H1 (cell line): ENCODE results near the gene NINJ2. TPM values are rescaled to one million over a fixed set of nuclear protein-coding genes. Genes with fewer than 3 reads are reported as not detected.

Experiments used
- CTCF ChIA-PET: fragments of 300-600 bp; sonication (Branson Sonifier 250); formaldehyde crosslinking; loops from one replicate; lab custom pipeline; 2021; ENCODE audit not compliant: partially characterized antibody; lab: Charles Lee
- POLR2A ChIA-PET: fragments of 300-600 bp; sonication (Branson Sonifier 250); formaldehyde crosslinking; loops from one replicate; lab custom pipeline; 2021; ENCODE audit warnings: inconsistent platforms; ENCODE audit not compliant: partially characterized antibody; lab: Charles Lee
- DNase-seq, 2 experiments: peaks; one replicate each; pipeline versions ENCODE4 v3.0.0 to v3.0.0-alpha.2; 2010 to 2022; ENCODE audit warnings: low spot score in 2 of 2, low read depth in 1 of 2, mixed read lengths in 1 of 2
- FAIRE-seq: peaks from 2 replicates; lab custom pipeline; 2011; peaks lifted over from hg19 to GRCh38; lab: Jason Lieb, UNC
- H2AFZ ChIP-seq: 2 replicates; pipeline ENCODE4 v1.8.1; 2012; ENCODE audit warnings: low read length, inconsistent platforms
- H2AK5ac ChIP-seq: 2 replicates; pipeline ENCODE4 v1.6.1; 2013; ENCODE audit warnings: low read depth, low read length
- H2BK120ac ChIP-seq: replicated peaks from 2 replicates; pipeline ENCODE3; 2013; ENCODE audit warnings: low read depth, low read length, inconsistent platforms
- H2BK12ac ChIP-seq: 2 replicates; pipeline ENCODE4 v1.6.1; 2013; ENCODE audit warnings: low read depth, low read length
- H2BK15ac ChIP-seq: 2 replicates; pipeline ENCODE4 v1.6.1; 2013; ENCODE audit warnings: low read length
- H2BK20ac ChIP-seq: 2 replicates; pipeline ENCODE4 v1.6.1; 2013; ENCODE audit warnings: low read length
- H2BK5ac ChIP-seq: 2 replicates; pipeline ENCODE4 v1.6.1; 2013; ENCODE audit warnings: low read depth, low read length
- H3K14ac ChIP-seq: 2 replicates; pipeline ENCODE4 v1.6.1; 2013; ENCODE audit warnings: inconsistent platforms; ENCODE audit not compliant: insufficient read length
- H3K18ac ChIP-seq: 2 replicates; pipeline ENCODE4 v1.6.1; 2013; ENCODE audit warnings: low read length; ENCODE audit errors: extremely low read depth
- H3K23ac ChIP-seq: 2 replicates; pipeline ENCODE4 v1.6.1; 2013; ENCODE audit warnings: inconsistent platforms; ENCODE audit not compliant: insufficient read length
- H3K23me2 ChIP-seq: 2 replicates; pipeline ENCODE4 v1.6.1; 2013; ENCODE audit warnings: low read depth, low read length
- H3K27ac ChIP-seq: 2 replicates; pipeline ENCODE4 v1.6.1; 2011; ENCODE audit warnings: low read depth, low read length, inconsistent platforms
- H3K27me3 ChIP-seq, 4 experiments: replicated peaks in 1 of 4; 1 replicate in 1 of 4; 2 replicates in 3 of 4; pipeline versions ENCODE4 v1.6.1 to v1.8.1; 2011 to 2013; ENCODE audit warnings: low read length in 3 of 4, mild to moderate bottlenecking in 3 of 4, inconsistent platforms in 2 of 4, mixed read lengths in 2 of 4, moderate library complexity in 1 of 4; ENCODE audit not compliant: control insufficient read depth in 3 of 4, insufficient read depth in 3 of 4; ENCODE audit errors: extremely low read depth in 1 of 4
- H3K36me3 ChIP-seq, 4 experiments: 2 replicates each; pipeline versions ENCODE4 v1.6.1 to v1.8.1; 2011 to 2013; ENCODE audit warnings: mild to moderate bottlenecking in 4 of 4, low read length in 3 of 4, moderate library complexity in 2 of 4, control low read depth in 1 of 4, inconsistent platforms in 1 of 4; ENCODE audit not compliant: insufficient read depth in 4 of 4, control insufficient read depth in 2 of 4
- H3K4ac ChIP-seq: replicated peaks from 2 replicates; pipeline ENCODE3; 2013; ENCODE audit warnings: low read length, low read depth, mixed read lengths, inconsistent platforms; ENCODE audit not compliant: insufficient read length
- H3K4me1 ChIP-seq, 4 experiments: replicated peaks in 1 of 4; 1 replicate in 1 of 4; 2 replicates in 3 of 4; pipeline versions ENCODE4 v1.6.1 to v1.8.1; 2011 to 2013; ENCODE audit warnings: low read length in 3 of 4, inconsistent platforms in 2 of 4, mixed read lengths in 1 of 4; ENCODE audit not compliant: insufficient read depth in 4 of 4, control insufficient read depth in 3 of 4
- H3K4me2 ChIP-seq, 2 experiments: 2 replicates each; pipeline versions ENCODE4 v1.6.1 to v1.8.1; 2011 to 2013; ENCODE audit warnings: low read depth in 2 of 2, low read length in 2 of 2, control low read depth in 1 of 2, inconsistent platforms in 1 of 2, mild to moderate bottlenecking in 1 of 2; ENCODE audit not compliant: insufficient read depth in 1 of 2
- H3K4me3 ChIP-seq, 4 experiments: fragments of 200-600, 300-600 bp in 1 of 4; sonication (generic), shearing (Covaris generic), sonication (Bioruptor Twin) in 1 of 4; 2 replicates each; pipeline versions ENCODE4 v1.5.1 to v1.8.1; 2011 to 2016; ENCODE audit warnings: low read length in 4 of 4, low read depth in 3 of 4, control low read depth in 2 of 4, inconsistent platforms in 2 of 4, mild to moderate bottlenecking in 2 of 4, mixed read lengths in 1 of 4, moderate library complexity in 1 of 4; ENCODE audit not compliant: insufficient read depth in 2 of 4; ENCODE audit errors: extremely low read depth in 1 of 4
- H3K56ac ChIP-seq: replicated peaks from 2 replicates; pipeline ENCODE3; 2013; ENCODE audit warnings: low read depth, mild to moderate bottlenecking, mixed read lengths, low read length, inconsistent platforms; ENCODE audit not compliant: insufficient read length
- H3K79me1 ChIP-seq: 2 replicates; pipeline ENCODE4 v1.6.1; 2013; ENCODE audit warnings: low read depth, low read length, control low read depth
- H3K79me2 ChIP-seq, 2 experiments: 2 replicates each; pipeline versions ENCODE4 v1.6.1 to v1.8.1; 2012 to 2013; ENCODE audit warnings: low read length in 2 of 2, mild to moderate bottlenecking in 2 of 2, inconsistent platforms in 1 of 2; ENCODE audit not compliant: insufficient read depth in 2 of 2, control insufficient read depth in 1 of 2
- H3K9ac ChIP-seq, 4 experiments: replicated peaks in 1 of 4; 1 replicate in 1 of 4; 2 replicates in 3 of 4; pipeline versions ENCODE4 v1.6.1 to v1.8.1; 2011 to 2013; ENCODE audit warnings: low read depth in 3 of 4, low read length in 3 of 4, control low read depth in 2 of 4, mild to moderate bottlenecking in 2 of 4, moderate library complexity in 2 of 4, inconsistent platforms in 1 of 4; ENCODE audit errors: extremely low read depth in 1 of 4
- H3K9me3 ChIP-seq, 2 experiments: 2 replicates each; pipeline versions ENCODE4 v1.6.1 to v1.8.1; 2012 to 2013; ENCODE audit warnings: mild to moderate bottlenecking in 2 of 2, moderate library complexity in 2 of 2, control low read depth in 1 of 2, inconsistent platforms in 1 of 2, low read depth in 1 of 2, low read length in 1 of 2, mixed read lengths in 1 of 2; ENCODE audit not compliant: insufficient read depth in 2 of 2
- H4K20me1 ChIP-seq, 2 experiments: replicated peaks in 1 of 2; 2 replicates each; pipeline versions ENCODE3 to v1.8.1; 2011 to 2013; ENCODE audit warnings: inconsistent platforms in 2 of 2, low read length in 2 of 2, mild to moderate bottlenecking in 1 of 2; ENCODE audit not compliant: insufficient read depth in 2 of 2, control insufficient read depth in 1 of 2
- H4K5ac ChIP-seq: 2 replicates; pipeline ENCODE4 v1.6.1; 2013; ENCODE audit warnings: low read length, low read depth, mixed read lengths, inconsistent platforms; ENCODE audit not compliant: insufficient read length
- H4K8ac ChIP-seq: 2 replicates; pipeline ENCODE4 v1.8.0; 2013; ENCODE audit warnings: mild to moderate bottlenecking, moderate library complexity, low read length, inconsistent platforms; ENCODE audit not compliant: insufficient read depth; ENCODE audit errors: extremely low read depth
- H4K91ac ChIP-seq: replicated peaks from 2 replicates; pipeline ENCODE3; 2013; ENCODE audit warnings: low read length, mixed read lengths, inconsistent platforms; ENCODE audit not compliant: insufficient read length
- NANOG ChIP-seq: IDR thresholded peaks from 2 replicates; pipeline ENCODE4 v1.6.1; 2011; ENCODE audit warnings: low read length, low read depth, mild to moderate bottlenecking, inconsistent platforms; ENCODE audit not compliant: insufficient read depth, poor library complexity, severe bottlenecking
- RAD21 ChIP-seq, 2 experiments: IDR thresholded peaks in 1 of 2; conservative IDR thresholded peaks in 1 of 2; 2 replicates each; pipeline ENCODE4 v1.6.1; 2011; ENCODE audit warnings: low read depth in 2 of 2, low read length in 2 of 2, improper control_type of control experiment in 1 of 2, inconsistent platforms in 1 of 2, mild to moderate bottlenecking in 1 of 2, moderate library complexity in 1 of 2
- WGBS, 2 experiments: shearing (Covaris generic) in 1 of 2; methylation state at CpG; one replicate each; pipeline versions ENCODE4 v1.1.6 to v1.1.7; 2013 to 2015; ENCODE audit warnings: low lambda C conversion rate in 2 of 2, mixed read lengths in 2 of 2, inconsistent platforms in 1 of 2, low coverage in 1 of 2, missing lambda C conversion rate in 1 of 2; ENCODE audit not compliant: insufficient replicate concordance in 2 of 2, insufficient coverage in 1 of 2, insufficient read length in 1 of 2; ENCODE audit errors: extremely low coverage in 1 of 2, missing lambda C conversion rate in 1 of 2; 5-methylcytosine and 5-hydroxymethylcytosine counted together
- polyA plus RNA-seq, 7 experiments: library from polyadenylated mRNA; depleted of rRNA in 3 of 7; stranded (reverse) in 5 of 7; unstranded in 2 of 7; fragments of >200 nt in 5 of 7; fragments of 200-250 nt in 2 of 7; gene quantifications; 1 replicate in 5 of 7; 2 replicates in 1 of 7; 4 replicates in 1 of 7; pipeline versions ENCODE4 v1.2.1 to v1.2.3, GENCODE V29; 2011 to 2013; ENCODE audit warnings: missing spikeins in 2 of 7, mixed read lengths in 2 of 7
- total RNA-seq: library from RNA; stranded (reverse); fragmentation: NEBNext Ultra II Directional; extraction: Animal tissue kit (Norgen Biotek cat#: 25700); gene quantifications from 2 replicates; pipeline ENCODE4 v1.2.1, GENCODE V29; 2021

Gene NINJ2
- total and polyA plus RNA-seq, 2 of the 8 experiments (the other 6 are each of a cell fraction or from before 2014, with no cell fraction given), result 1.4 TPM; not detected in 1

DNA sequence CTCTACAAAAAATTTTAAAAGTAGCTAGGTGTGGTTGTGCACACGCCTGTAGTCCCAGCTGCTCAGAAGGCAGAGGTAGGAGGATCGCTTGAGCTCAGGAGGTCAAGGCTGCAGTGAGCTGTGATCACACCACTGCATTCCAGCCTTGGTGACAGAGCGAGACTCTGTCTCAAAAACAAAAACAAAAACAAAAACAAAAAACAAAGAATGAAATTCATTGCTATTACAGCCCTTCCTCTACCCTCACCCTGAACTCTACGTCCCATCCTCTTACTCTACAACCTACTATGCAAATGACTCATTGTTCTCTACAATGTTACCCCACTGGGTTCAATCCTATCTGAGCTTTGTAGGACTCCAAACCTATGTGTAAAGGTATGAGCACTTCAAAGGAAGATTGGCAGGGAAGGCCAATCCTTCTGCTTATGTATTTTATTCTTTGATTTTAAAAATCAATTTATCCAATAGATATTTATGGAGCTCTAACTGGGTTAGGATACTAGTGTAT lies 39.3 kb downstream of the NINJ2 start:
- Histone ChIP-seq H2BK120ac (no peak overlapping the region), H3K9me3 (no peaks in the 10 kb centered on the region), H2BK5ac (no peak overlapping the region), H2AFZ (no peak overlapping the region), H3K79me2 (no peaks in the 10 kb centered on the region), H3K23me2 (no peaks in the 10 kb centered on the region), H3K4me2 (no peak overlapping the region; a peak in 1 of 4 replicates), H4K91ac (no peak overlapping the region), H3K23ac (no peak overlapping the region), H3K27me3 (no peaks in the 10 kb centered on the region), H3K4me1 (peaks cover 4 to 10% (median 8%) of the 10 kb centered on the region in 4 experiments; a peak in 5 of 7 replicates), H2BK12ac (0 out of 2 replicates have a peak overlapping the region, but pooled peaks have one; percentile 60), H3K36me3 (no peaks in the 10 kb centered on the region), H3K27ac (no peak overlapping the region), H3K56ac (no peak overlapping the region), H3K4ac (no peak overlapping the region), H3K18ac (no peak overlapping the region), H4K8ac (no peak overlapping the region), H4K5ac (no peak overlapping the region), H4K20me1 (no peaks in the 10 kb centered on the region), H3K14ac (no peak overlapping the region), H3K4me3 (no peak overlapping the region), H2BK20ac (no peak overlapping the region), H2AK5ac (no peak overlapping the region), H3K79me1 (no peaks in the 10 kb centered on the region), H3K9ac (no peak overlapping the region), H2BK15ac (no peak overlapping the region)
- WGBS, 2 experiments, result 72% methylated on average over 4 of the region's 4 CpGs; no CpG with 5 or more reads in 1 of the 2 experiments
- no peak for TF ChIP-seq RAD21 (IDR thresholded peaks at IDR 0.05 in 1 of 2, conservative IDR thresholded peaks at IDR 0.05 in 1 of 2; ENCODE audit: low read depth in 2 of 2, low read length in 2 of 2)
- TF ChIP-seq NANOG, result peak; percentile 33
- CTCF ChIA-PET, result interaction anchor here (0.7 to 1.2 kb wide), 7 partner anchors 10 to 127 kb away, joined by 3 to 6 read pairs (median 3); no protein-coding TSS in a partner anchor
- POLR2A ChIA-PET, result interaction anchor here (0.7 to 1.8 kb wide), 5 partner anchors 9 to 48 kb away, joined by 3 to 4 read pairs (median 3); no protein-coding TSS in a partner anchor
- DNase-seq, result no peak
- FAIRE-seq, result no peak
